Stimulated activated memory B cell treated with anti-CD40 and anti-IgM and Interleukin-4, amounts not matched to agents 10 μg/mL and 1 μg/mL and 100 μg/mL, for 72 hours (primary cell): Measurements from ENCODE around the gene CYP4F3.
"Not testable (repeated sequence)": the region's sequence is repeated elsewhere in the genome, so short reads cannot be mapped to it uniquely, and the experiment has no call there.

ENCODE experiments used
- ATAC-seq: fragments of 150-1000 bp; cut with Tn5 transposase; 2 replicates; pipeline ENCODE4 v1.10.0; 2021
- H3K27ac Mint-ChIP-seq: one replicate; pipeline ENCODE4 v1.8.0; 2022; ENCODE audit warnings: mild to moderate bottlenecking, mixed read lengths
- H3K27me3 Mint-ChIP-seq: one replicate; pipeline ENCODE4 v1.8.0; 2022; ENCODE audit warnings: mixed read lengths
- H3K36me3 Mint-ChIP-seq: one replicate; pipeline ENCODE4 v1.8.0; 2022; ENCODE audit warnings: mixed read lengths
- H3K4me1 Mint-ChIP-seq: one replicate; pipeline ENCODE4 v1.8.0; 2022; ENCODE audit warnings: mixed read lengths
- H3K4me3 Mint-ChIP-seq: one replicate; pipeline ENCODE4 v1.8.0; 2022; ENCODE audit warnings: mild to moderate bottlenecking, moderate library complexity, mixed read lengths
- H3K9me3 Mint-ChIP-seq: one replicate; pipeline ENCODE4 v1.8.0; 2022; ENCODE audit warnings: mixed read lengths

Gene CYP4F3

GRCh38 chr19:15642807-15643206 lies 2.1 kb downstream of the CYP4F3 start:
- no peak overlapping the region for H3K4me3 Mint-ChIP-seq

GRCh38 chr19:15643387-15643786 lies 2.7 kb downstream of the CYP4F3 start:
- no peak for ATAC-seq
- H3K4me3 Mint-ChIP-seq = no peak overlapping the region
- H3K4me1 Mint-ChIP-seq = peaks cover 30% of the 10 kb centered on the region
- peaks cover 19% of the 10 kb centered on the region for H3K27me3 Mint-ChIP-seq
- no peaks in the 10 kb centered on the region for H3K36me3 Mint-ChIP-seq
- no peak overlapping the region for H3K27ac Mint-ChIP-seq
- H3K9me3 Mint-ChIP-seq = peaks cover 13% of the 10 kb centered on the region

More at GRCh38 chr19:15642807-15643206, 2.1 kb downstream of the CYP4F3 start:
- Mint-ChIP-seq H3K9me3 (peaks cover 13% of the 10 kb centered on the region), H3K27ac (no peak overlapping the region), H3K4me1 (peaks cover 30% of the 10 kb centered on the region), H3K27me3 (peaks cover 20% of the 10 kb centered on the region), H3K36me3 (no peaks in the 10 kb centered on the region)
- no peak for ATAC-seq

GRCh38 chr19:15644066-15644741 lies 3.5 kb downstream of the CYP4F3 start:
- Mint-ChIP-seq H3K27me3 (peaks cover 19% of the 10 kb centered on the region), H3K4me3 (no peak overlapping the region), H3K4me1 (peaks cover 30% of the 10 kb centered on the region), H3K9me3 (peaks cover 13% of the 10 kb centered on the region), H3K27ac (no peak overlapping the region), H3K36me3 (no peaks in the 10 kb centered on the region)
- ATAC-seq = no peak

GRCh38 chr19:15644816-15645215 lies 4.1 kb downstream of the CYP4F3 start:
- Mint-ChIP-seq H3K27ac (no peak overlapping the region), H3K4me1 (peaks cover 30% of the 10 kb centered on the region), H3K36me3 (no peaks in the 10 kb centered on the region), H3K4me3 (no peak overlapping the region), H3K27me3 (peaks cover 17% of the 10 kb centered on the region), H3K9me3 (peaks cover 13% of the 10 kb centered on the region)
- no peak for ATAC-seq

GRCh38 chr19:15649526-15649925 lies 8.8 kb downstream of the CYP4F3 start:
- H3K36me3 Mint-ChIP-seq = no peaks in the 10 kb centered on the region
- H3K27ac Mint-ChIP-seq = no peak overlapping the region
- H3K4me1 Mint-ChIP-seq = no peaks in the 10 kb centered on the region
- ATAC-seq = no peak
- no peak overlapping the region for H3K4me3 Mint-ChIP-seq
- peaks cover 7% of the 10 kb centered on the region for H3K9me3 Mint-ChIP-seq
- peaks cover 35% of the 10 kb centered on the region for H3K27me3 Mint-ChIP-seq

- H3K4me1 Mint-ChIP-seq, H3K36me3 Mint-ChIP-seq, H3K4me3 Mint-ChIP-seq, H3K27ac Mint-ChIP-seq, ATAC-seq, H3K9me3 Mint-ChIP-seq: not testable (repeated sequence)
- peaks cover 41% of the 10 kb centered on the region for H3K27me3 Mint-ChIP-seq
Measured at GRCh38 chr19:15650123-15650522, 9.4 kb downstream of the CYP4F3 start.

- Mint-ChIP-seq H3K27ac (no peak overlapping the region), H3K4me1 (no peaks in the 10 kb centered on the region), H3K27me3 (peaks cover 56% of the 10 kb centered on the region), H3K9me3 (peaks cover 7% of the 10 kb centered on the region), H3K36me3 (no peaks in the 10 kb centered on the region), H3K4me3 (no peak overlapping the region)
- ATAC-seq = no peak
Measured at GRCh38 chr19:15651791-15652190, 11.1 kb downstream of the CYP4F3 start.

- no peaks in the 10 kb centered on the region for H3K36me3 Mint-ChIP-seq
- H3K4me3 Mint-ChIP-seq = no peak overlapping the region
- no peaks in the 10 kb centered on the region for H3K4me1 Mint-ChIP-seq
- H3K9me3 Mint-ChIP-seq = peaks cover 7% of the 10 kb centered on the region
- H3K27ac Mint-ChIP-seq = no peak overlapping the region
- H3K27me3 Mint-ChIP-seq = peaks cover 64% of the 10 kb centered on the region
- ATAC-seq = no peak
Measured at GRCh38 chr19:15652559-15653278, 12.0 kb downstream of the CYP4F3 start.

GRCh38 chr19:15656467-15656866 lies 15.8 kb downstream of the CYP4F3 start:
- Mint-ChIP-seq H3K9me3 (no peaks in the 10 kb centered on the region), H3K27me3 (peaks cover 62% of the 10 kb centered on the region), H3K4me3 (no peak overlapping the region), H3K27ac (no peak overlapping the region), H3K4me1 (no peaks in the 10 kb centered on the region), H3K36me3 (no peaks in the 10 kb centered on the region)
- ATAC-seq = no peak

GRCh38 chr19:15663247-15663646 lies 22.6 kb downstream of the CYP4F3 start:
- no peaks in the 10 kb centered on the region for H3K9me3 Mint-ChIP-seq
- ATAC-seq = no peak

GRCh38 chr19:15666186-15666585 lies 25.5 kb downstream of the CYP4F3 start:
- no peak for ATAC-seq
- Mint-ChIP-seq H3K27me3 (peaks cover 20% of the 10 kb centered on the region), H3K36me3 (no peaks in the 10 kb centered on the region), H3K27ac (no peak overlapping the region), H3K4me1 (no peaks in the 10 kb centered on the region), H3K9me3 (no peaks in the 10 kb centered on the region), H3K4me3 (no peak overlapping the region)

More at GRCh38 chr19:15663247-15663646, 22.6 kb downstream of the CYP4F3 start:
- Mint-ChIP-seq H3K27me3 (peaks cover 26% of the 10 kb centered on the region), H3K4me1 (no peaks in the 10 kb centered on the region), H3K4me3 (no peak overlapping the region), H3K36me3 (no peaks in the 10 kb centered on the region), H3K27ac (no peak overlapping the region)

GRCh38 chr19:15666883-15667282 lies 26.2 kb downstream of the CYP4F3 start:
- no peak overlapping the region for H3K27ac Mint-ChIP-seq
- H3K27me3 Mint-ChIP-seq = peaks cover 20% of the 10 kb centered on the region
- no peaks in the 10 kb centered on the region for H3K36me3 Mint-ChIP-seq
- H3K4me3 Mint-ChIP-seq = no peak overlapping the region
- no peaks in the 10 kb centered on the region for H3K9me3 Mint-ChIP-seq
- no peaks in the 10 kb centered on the region for H3K4me1 Mint-ChIP-seq
- no peak for ATAC-seq

- peaks cover 2% of the 10 kb centered on the region for H3K9me3 Mint-ChIP-seq
- H3K4me3 Mint-ChIP-seq = no peak overlapping the region
- no peaks in the 10 kb centered on the region for H3K27me3 Mint-ChIP-seq
- H3K27ac Mint-ChIP-seq = no peak overlapping the region
- H3K36me3 Mint-ChIP-seq = no peaks in the 10 kb centered on the region
- no peaks in the 10 kb centered on the region for H3K4me1 Mint-ChIP-seq
- ATAC-seq = no peak
Measured at GRCh38 chr19:15669440-15669839, 28.7 kb downstream of the CYP4F3 start.

GRCh38 chr19:15669891-15670290 lies 29.2 kb downstream of the CYP4F3 start:
- Mint-ChIP-seq H3K27me3 (no peaks in the 10 kb centered on the region), H3K27ac (no peak overlapping the region), H3K36me3 (no peaks in the 10 kb centered on the region), H3K4me3 (no peak overlapping the region), H3K4me1 (no peaks in the 10 kb centered on the region), H3K9me3 (peaks cover 5% of the 10 kb centered on the region)
- ATAC-seq = no peak

- Mint-ChIP-seq H3K27ac (no peak overlapping the region), H3K4me1 (no peaks in the 10 kb centered on the region), H3K4me3 (no peak overlapping the region), H3K9me3 (peaks cover 5% of the 10 kb centered on the region), H3K27me3 (no peaks in the 10 kb centered on the region), H3K36me3 (no peaks in the 10 kb centered on the region)
- no peak for ATAC-seq
Measured at GRCh38 chr19:15671237-15671821, 30.6 kb downstream of the CYP4F3 start.
